Measurements from ENCODE around the gene TMEM150A.

DNA sequence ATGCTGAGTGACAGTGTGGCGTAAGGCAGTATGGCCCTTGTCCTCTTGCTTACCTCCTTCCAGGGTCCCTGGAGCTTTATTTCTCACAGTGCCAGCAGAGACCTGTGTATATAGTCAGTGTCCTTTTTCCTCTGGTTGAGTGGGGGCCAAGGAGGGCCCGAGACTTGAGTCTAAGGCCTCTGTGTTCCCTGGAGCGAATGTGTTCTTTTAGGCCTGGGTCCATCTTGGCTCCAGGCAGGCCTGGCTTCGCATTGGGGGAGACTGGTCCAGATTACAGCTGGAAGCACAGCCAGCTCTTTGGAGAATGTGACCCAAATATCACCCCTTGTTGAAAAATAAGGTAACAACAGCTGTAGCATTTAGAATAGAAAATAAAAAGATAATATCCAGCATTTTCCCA is 13.3 kb downstream of the TMEM150A start:
- no peak for TF ChIP-seq POLR2A (IDR thresholded peaks at IDR 0.05)
- TF ChIP-seq POLR2AphosphoS5 (IDR thresholded peaks at IDR 0.05) = no peak
- TF ChIP-seq, protein P1, sequence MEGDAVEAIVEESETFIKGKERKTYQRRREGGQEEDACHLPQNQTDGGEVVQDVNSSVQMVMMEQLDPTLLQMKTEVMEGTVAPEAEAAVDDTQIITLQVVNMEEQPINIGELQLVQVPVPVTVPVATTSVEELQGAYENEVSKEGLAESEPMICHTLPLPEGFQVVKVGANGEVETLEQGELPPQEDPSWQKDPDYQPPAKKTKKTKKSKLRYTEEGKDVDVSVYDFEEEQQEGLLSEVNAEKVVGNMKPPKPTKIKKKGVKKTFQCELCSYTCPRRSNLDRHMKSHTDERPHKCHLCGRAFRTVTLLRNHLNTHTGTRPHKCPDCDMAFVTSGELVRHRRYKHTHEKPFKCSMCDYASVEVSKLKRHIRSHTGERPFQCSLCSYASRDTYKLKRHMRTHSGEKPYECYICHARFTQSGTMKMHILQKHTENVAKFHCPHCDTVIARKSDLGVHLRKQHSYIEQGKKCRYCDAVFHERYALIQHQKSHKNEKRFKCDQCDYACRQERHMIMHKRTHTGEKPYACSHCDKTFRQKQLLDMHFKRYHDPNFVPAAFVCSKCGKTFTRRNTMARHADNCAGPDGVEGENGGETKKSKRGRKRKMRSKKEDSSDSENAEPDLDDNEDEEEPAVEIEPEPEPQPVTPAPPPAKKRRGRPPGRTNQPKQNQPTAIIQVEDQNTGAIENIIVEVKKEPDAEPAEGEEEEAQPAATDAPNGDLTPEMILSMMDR (IDR thresholded peaks at IDR 0.05) = no peak

All from prostate gland (tissue), 2 donors.